ENCODE measurements around the gene CLMN.

Gene CLMN

GRCh38 chr14:95282354-95282985 lies 37.2 kb downstream of the CLMN start:
- no peak overlapping the region for H3K4me3 ChIP-seq (ENCODE audit: low read depth, low read length)
- TF ChIP-seq CTCF (conservative IDR thresholded peaks at IDR 0.05; ENCODE audit: low read depth, low read length) = no peak
- DNase-seq (ENCODE audit: low read depth) = no peak

- H3K4me3 ChIP-seq (ENCODE audit: low read depth, low read length) = no peak overlapping the region
- TF ChIP-seq CTCF (conservative IDR thresholded peaks at IDR 0.05; ENCODE audit: low read depth, low read length) = no peak
- DNase-seq (ENCODE audit: low read depth) = no peak
These were observed 38.0 kb downstream of the CLMN start for GRCh38 chr14:95281560-95282176.

- no peak overlapping the region for H3K4me3 ChIP-seq (ENCODE audit: low read depth, low read length)
- TF ChIP-seq CTCF (conservative IDR thresholded peaks at IDR 0.05; ENCODE audit: low read depth, low read length) = no peak
- DNase-seq (ENCODE audit: low read depth) = no peak
These were observed 44.2 kb downstream of the CLMN start for GRCh38 chr14:95275494-95275893.

- DNase-seq (ENCODE audit: low read depth) = no peak
- no peak for TF ChIP-seq CTCF (conservative IDR thresholded peaks at IDR 0.05; ENCODE audit: low read depth, low read length)
- no peak overlapping the region for H3K4me3 ChIP-seq (ENCODE audit: low read depth, low read length)
These were observed 44.8 kb downstream of the CLMN start for GRCh38 chr14:95274874-95275273.

- DNase-seq (ENCODE audit: low read depth) = no peak
- no peak overlapping the region for H3K4me3 ChIP-seq (ENCODE audit: low read depth, low read length)
These were observed 45.4 kb downstream of the CLMN start for GRCh38 chr14:95274279-95274678.

GRCh38 chr14:95273001-95273978 lies 46.4 kb downstream of the CLMN start:
- TF ChIP-seq CTCF (conservative IDR thresholded peaks at IDR 0.05; ENCODE audit: low read depth, low read length) = no peak
- no peak overlapping the region for H3K4me3 ChIP-seq (ENCODE audit: low read depth, low read length)
- no peak for DNase-seq (ENCODE audit: low read depth)

More at GRCh38 chr14:95274279-95274678, 45.4 kb downstream of the CLMN start:
- no peak for TF ChIP-seq CTCF (conservative IDR thresholded peaks at IDR 0.05; ENCODE audit: low read depth, low read length)

Measured in choroid plexus epithelial cell (primary cell).